HG03342 (cell line): Measurements from ENCODE around the gene PHACTR2.

ENCODE experiments used
- ATAC-seq: cut with Tn5 transposase; IDR thresholded peaks from one replicate; pipeline ENCODE4 v1.9.1; 2021; ENCODE audit warnings: mild to moderate bottlenecking, moderate library complexity; ENCODE audit not compliant: unreplicated experiment

Gene PHACTR2

GRCh38 chr6:143674483-143675381, 3.0 kb upstream of the PHACTR2 start:
- ATAC-seq: no peak

- no peak for ATAC-seq
Measured at GRCh38 chr6:143675382-143675900, 2.3 kb upstream of the PHACTR2 start.

- ATAC-seq: no peak
Measured at GRCh38 chr6:143675946-143676345, 1.8 kb upstream of the PHACTR2 start.

GRCh38 chr6:143676437-143677045, 1.2 kb upstream of the PHACTR2 start:
- no peak for ATAC-seq

GRCh38 chr6:143677577-143677890, 231 bp upstream of the PHACTR2 start:
- no peak for ATAC-seq

GRCh38 chr6:143679041-143679440, 1.3 kb downstream of the PHACTR2 start:
- ATAC-seq: no peak

GRCh38 chr6:143680141-143680540, 2.4 kb downstream of the PHACTR2 start:
- no peak for ATAC-seq

GRCh38 chr6:143682805-143683204, 5.0 kb downstream of the PHACTR2 start:
- no peak for ATAC-seq

- no peak for ATAC-seq
Measured at GRCh38 chr6:143684486-143684885, 6.7 kb downstream of the PHACTR2 start.

GRCh38 chr6:143685653-143686052, 7.9 kb downstream of the PHACTR2 start:
- no peak for ATAC-seq

GRCh38 chr6:143687591-143687990, 9.8 kb downstream of the PHACTR2 start:
- no peak for ATAC-seq

- no peak for ATAC-seq
Measured at GRCh38 chr6:143688681-143689080, 10.9 kb downstream of the PHACTR2 start.

- ATAC-seq: no peak
Measured at GRCh38 chr6:143689852-143690251, 12.1 kb downstream of the PHACTR2 start.

GRCh38 chr6:143691155-143691554, 13.4 kb downstream of the PHACTR2 start:
- no peak for ATAC-seq

GRCh38 chr6:143691900-143692636, 14.3 kb downstream of the PHACTR2 start:
- ATAC-seq: no peak

- ATAC-seq: no peak
Measured at GRCh38 chr6:143692696-143693095, 14.9 kb downstream of the PHACTR2 start.

- no peak for ATAC-seq
Measured at GRCh38 chr6:143694013-143694412, 16.2 kb downstream of the PHACTR2 start.

GRCh38 chr6:143694560-143694959, 16.8 kb downstream of the PHACTR2 start:
- no peak for ATAC-seq

- ATAC-seq: no peak
Measured at GRCh38 chr6:143695130-143695968, 17.6 kb downstream of the PHACTR2 start.

- no peak for ATAC-seq
Measured at GRCh38 chr6:143695969-143696663, 18.4 kb downstream of the PHACTR2 start.
